KOPT-K1 (cell line): ENCODE results near the gene FUS.
"Not testable (repeated sequence)": the region's sequence is repeated elsewhere in the genome, so short reads cannot be mapped to it uniquely, and the experiment has no call there.

Experiments used
- H3K27ac ChIP-seq: fragments of 200-600 bp; sonication (generic); 2 replicates; pipeline ENCODE4 v1.5.1; 2016; ENCODE audit warnings: antibody characterized with exemption, mild to moderate bottlenecking, low read depth, low read length; ENCODE audit not compliant: poor library complexity, severe bottlenecking
- H3K36me3 ChIP-seq: fragments of 200-600 bp; sonication (generic); 2 replicates; pipeline ENCODE4 v1.5.1; 2017; ENCODE audit warnings: antibody characterized with exemption, mild to moderate bottlenecking, low read length, moderate library complexity; ENCODE audit not compliant: insufficient read depth
- H3K9me3 ChIP-seq: fragments of 200-600 bp; sonication (generic); 2 replicates; pipeline ENCODE4 v1.5.1; 2017; ENCODE audit warnings: antibody characterized with exemption, low read length, mild to moderate bottlenecking; ENCODE audit not compliant: insufficient read depth, poor library complexity, severe bottlenecking

FUS gene

GRCh38 chr16:31188450-31189411 lies 8.8 kb downstream of the FUS start:
- no peak overlapping the region for H3K27ac ChIP-seq
- H3K9me3 ChIP-seq, result no peaks in the 10 kb centered on the region
- H3K36me3 ChIP-seq, result peaks cover 100% of the 10 kb centered on the region

GRCh38 chr16:31189412-31189778 lies 9.5 kb downstream of the FUS start:
- H3K9me3 ChIP-seq, result no peaks in the 10 kb centered on the region
- peaks cover 100% of the 10 kb centered on the region for H3K36me3 ChIP-seq
- H3K27ac ChIP-seq, result no peak overlapping the region

DNA sequence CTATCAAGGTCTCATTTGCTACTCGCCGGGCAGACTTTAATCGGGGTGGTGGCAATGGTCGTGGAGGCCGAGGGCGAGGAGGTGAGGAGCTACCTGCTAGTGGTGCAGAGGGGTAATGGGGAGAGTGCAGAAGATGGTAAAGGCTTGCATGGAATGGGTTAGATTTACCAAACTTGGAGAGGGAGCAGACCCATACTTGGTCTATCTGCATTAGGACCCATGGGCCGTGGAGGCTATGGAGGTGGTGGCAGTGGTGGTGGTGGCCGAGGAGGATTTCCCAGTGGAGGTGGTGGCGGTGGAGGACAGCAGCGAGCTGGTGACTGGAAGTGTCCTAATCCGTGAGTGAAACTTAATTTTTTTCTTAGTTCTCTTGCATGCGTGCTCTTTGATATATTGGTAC lies 10.1 kb downstream of the FUS start:
- no peaks in the 10 kb centered on the region for H3K9me3 ChIP-seq
- no peak overlapping the region for H3K27ac ChIP-seq
- peaks cover 100% of the 10 kb centered on the region for H3K36me3 ChIP-seq

GRCh38 chr16:31190818-31191444 lies 11.0 kb downstream of the FUS start:
- Histone ChIP-seq H3K36me3 (peaks cover 100% of the 10 kb centered on the region), H3K9me3 (no peaks in the 10 kb centered on the region), H3K27ac (no peak overlapping the region)

DNA sequence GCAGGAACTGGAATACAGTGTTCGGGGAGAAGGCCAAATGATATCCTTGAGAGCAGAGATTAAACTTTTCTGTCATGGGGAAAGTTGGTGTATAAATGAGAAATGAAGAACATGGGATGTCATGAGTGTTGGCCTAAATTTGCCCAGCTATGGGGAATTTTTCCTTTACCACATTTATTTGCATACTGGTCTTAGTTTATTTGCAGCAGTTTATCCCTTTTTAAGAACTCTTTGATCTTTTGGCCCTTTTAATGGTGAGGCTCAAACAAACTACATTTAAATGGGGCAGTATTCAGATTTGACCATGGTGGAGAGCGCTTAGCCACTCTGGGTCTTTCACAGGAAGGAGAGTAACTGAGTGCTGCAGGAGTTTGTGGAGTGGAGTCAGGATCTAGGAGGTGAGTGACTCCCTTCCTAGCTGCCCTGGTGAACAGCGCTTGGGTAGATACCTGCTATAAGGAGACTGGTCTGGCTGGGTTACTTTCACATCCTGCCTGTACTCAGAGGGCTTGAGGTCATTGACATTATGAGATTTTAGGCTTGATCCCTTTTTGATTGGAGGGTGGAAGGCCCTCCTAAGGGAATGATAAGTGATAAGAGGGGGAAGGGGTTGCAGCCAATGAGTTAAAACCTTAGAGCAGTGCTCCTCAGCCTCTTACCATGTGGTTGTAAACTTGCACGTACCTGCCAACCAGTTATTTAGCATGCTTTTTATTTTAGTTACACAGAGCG lies 11.9 kb downstream of the FUS start:
- Histone ChIP-seq H3K27ac (no peak overlapping the region), H3K9me3 (no peaks in the 10 kb centered on the region), H3K36me3 (peaks cover 100% of the 10 kb centered on the region)

DNA sequence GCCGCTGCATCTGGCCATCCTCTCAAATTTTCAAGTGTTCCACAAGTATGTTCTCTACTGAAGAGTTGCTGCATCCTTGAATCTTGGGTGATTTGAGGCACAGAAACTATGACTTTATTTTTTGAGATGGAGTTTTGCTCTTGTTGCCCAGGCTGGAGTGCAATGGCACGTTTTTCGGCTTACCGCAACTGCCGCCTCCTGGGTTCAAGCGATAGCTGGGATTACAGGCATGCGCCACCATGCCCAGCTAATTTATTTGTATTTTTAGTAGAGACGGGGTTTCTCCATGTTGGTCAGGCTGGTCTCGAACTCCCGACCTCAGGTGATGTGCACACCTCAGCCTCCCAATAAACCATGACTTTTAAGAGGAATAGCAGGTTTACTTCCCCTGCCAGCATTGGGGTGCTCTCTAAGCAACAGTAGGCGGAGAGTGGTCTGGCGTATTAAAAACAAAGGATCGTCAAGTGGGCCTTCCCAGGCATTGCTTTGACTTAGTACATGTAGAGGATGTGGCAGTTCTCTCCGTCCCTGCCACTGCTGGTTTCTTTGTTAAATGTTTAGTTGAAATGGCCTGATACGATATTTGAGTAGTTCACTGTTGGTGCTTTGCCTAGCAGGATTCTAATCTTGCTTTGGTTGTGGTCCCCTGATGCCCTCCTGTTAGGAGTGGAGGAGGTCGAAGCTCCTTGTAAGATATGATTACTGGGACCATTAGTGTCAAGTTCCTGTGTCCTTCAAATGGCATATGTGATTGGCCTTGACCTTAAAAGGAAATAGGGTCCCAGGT lies 13.1 kb downstream of the FUS start:
- Histone ChIP-seq H3K36me3 (peaks cover 99% of the 10 kb centered on the region), H3K9me3 (no peaks in the 10 kb centered on the region), H3K27ac (no peak overlapping the region)

DNA sequence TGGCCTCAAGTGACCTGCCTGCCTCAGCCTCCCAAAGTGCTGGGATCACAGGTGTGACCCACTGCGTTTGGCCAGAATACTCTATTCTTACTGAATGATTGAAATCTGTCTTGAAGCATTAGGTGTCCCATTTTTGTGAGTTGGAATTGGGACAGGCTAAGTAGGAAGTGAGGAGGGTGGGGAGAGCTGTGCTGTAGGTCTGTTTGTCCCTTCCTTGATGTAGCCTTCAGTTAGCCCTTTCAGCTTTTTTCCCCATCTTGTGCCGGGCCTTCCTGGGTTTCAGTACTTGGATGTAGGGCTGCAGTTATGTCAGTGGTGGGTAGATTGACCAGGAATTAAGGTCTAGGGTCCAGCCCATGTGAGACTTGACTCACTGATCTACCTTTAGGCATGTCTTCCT lies 13.9 kb downstream of the FUS start:
- H3K9me3 ChIP-seq, result no peaks in the 10 kb centered on the region
- H3K27ac ChIP-seq, result no peak overlapping the region
- peaks cover 99% of the 10 kb centered on the region for H3K36me3 ChIP-seq

GRCh38 chr16:31194898-31195297 lies 15.0 kb downstream of the FUS start:
- Histone ChIP-seq H3K36me3 (peaks cover 99% of the 10 kb centered on the region), H3K9me3 (no peaks in the 10 kb centered on the region), H3K27ac (no peak overlapping the region)

GRCh38 chr16:31195861-31196260 lies 15.9 kb downstream of the FUS start:
- not testable (repeated sequence) for H3K9me3 ChIP-seq
- peaks cover 94% of the 10 kb centered on the region for H3K36me3 ChIP-seq

DNA sequence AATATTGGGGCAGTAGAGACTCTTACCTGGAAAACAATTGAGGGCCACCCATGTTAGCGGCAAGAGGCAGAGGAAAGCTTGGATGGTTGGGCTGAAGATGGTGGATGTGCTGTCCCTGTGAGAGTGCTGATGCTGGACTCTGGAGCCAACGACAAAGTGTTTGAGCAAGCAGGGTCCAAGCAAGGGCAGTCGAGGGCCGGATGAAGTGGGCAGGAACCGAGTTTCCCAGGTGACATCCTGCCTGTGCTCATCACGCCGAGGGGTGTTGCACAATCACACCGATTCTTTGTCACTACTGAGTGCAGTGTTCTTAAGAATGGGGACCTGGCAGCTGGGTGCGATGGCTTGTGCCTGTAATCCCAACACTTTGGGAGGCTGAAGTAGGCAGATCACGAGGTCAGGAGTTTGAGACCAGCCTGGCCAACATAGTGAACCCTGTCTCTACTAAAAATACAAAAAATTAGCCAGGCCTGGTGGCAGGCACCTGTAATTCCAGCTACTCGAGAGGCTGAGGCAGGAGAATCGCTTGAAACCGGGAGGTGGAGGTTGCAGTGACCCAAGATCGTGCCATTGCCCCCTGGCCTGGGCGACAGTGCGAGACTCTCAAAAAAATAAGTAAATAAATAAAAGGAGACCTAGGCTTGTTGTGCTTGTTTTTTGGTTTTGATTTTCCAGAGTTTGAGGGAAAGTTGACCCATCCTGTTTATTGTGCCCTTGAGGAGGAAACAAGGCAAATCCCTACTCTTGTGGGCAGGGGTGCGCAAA lies 16.6 kb downstream of the FUS start:
- no peak overlapping the region for H3K27ac ChIP-seq
- H3K9me3 ChIP-seq, result no peaks in the 10 kb centered on the region
- H3K36me3 ChIP-seq, result peaks cover 88% of the 10 kb centered on the region

More at GRCh38 chr16:31195861-31196260, 15.9 kb downstream of the FUS start:
- H3K27ac ChIP-seq, result not testable (repeated sequence)

DNA sequence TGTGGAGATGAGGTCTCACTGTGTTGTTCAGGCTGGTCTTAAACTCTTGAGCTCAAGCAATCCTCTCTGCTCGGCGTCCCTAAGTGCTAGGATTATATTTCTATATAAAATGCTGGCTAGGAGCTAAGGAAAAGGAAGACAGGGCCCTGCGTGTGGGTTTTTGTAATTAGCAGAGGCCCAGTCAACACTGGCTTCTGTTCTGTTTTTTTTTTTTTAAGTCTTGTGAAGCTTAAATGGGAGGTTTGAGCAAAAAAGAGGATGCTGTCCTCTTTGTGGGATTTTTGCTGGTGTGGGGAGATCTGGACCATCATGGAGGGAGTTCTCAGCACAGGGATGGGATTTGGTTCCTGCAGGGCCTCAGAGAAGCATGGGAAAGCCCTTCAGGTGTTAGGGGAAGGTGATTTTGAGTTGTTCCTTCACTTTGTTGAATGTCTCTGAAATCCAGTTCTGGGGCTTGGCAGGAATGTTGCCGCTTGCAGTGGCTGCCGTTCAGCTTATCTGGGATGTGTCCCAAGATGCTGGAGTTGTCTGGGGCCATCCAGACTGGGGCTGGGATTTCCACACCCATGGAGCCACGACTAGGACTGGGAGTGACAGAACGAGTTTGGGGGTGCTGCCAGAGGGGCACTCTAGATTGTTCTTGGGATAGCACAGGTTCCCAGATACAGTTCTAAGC lies 18.4 kb downstream of the FUS start:
- Histone ChIP-seq H3K36me3 (peaks cover 69% of the 10 kb centered on the region), H3K9me3 (no peaks in the 10 kb centered on the region)

DNA sequence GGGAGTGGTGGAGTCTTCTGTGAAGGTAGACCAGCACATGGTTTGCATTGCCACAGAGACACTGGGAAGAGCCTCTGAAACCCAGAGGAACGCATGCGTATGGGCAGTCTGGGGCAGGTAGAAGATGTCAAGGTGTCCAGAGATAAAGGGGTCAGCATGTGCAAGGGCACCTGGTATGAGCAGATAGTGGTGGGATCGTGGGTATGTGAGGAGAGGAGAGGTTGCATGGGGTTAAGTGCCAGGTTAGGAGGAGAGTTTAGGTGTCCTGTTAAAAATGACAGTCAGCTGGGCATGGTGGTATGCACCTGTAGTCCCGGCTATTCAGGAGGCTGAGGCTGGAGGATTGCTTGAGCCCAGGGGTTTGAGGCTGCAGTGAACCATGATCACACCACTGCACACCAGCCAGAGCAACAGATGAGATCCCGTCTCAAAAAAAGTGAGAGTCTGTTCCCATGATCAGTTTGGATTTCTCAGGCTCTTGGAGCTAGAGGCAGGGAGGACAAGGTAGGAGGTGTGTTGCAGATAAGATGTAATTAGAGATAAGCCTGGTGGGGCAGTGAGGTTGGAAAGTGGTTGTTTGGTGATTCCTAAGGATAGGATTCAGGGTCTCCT lies 19.6 kb downstream of the FUS start:
- H3K27ac ChIP-seq, result no peak overlapping the region
- H3K9me3 ChIP-seq, result no peaks in the 10 kb centered on the region
- H3K36me3 ChIP-seq, result peaks cover 58% of the 10 kb centered on the region

More for the DNA sequence above, 18.4 kb downstream of the FUS start:
- H3K27ac ChIP-seq, result no peak overlapping the region

- H3K27ac ChIP-seq, H3K9me3 ChIP-seq: not testable (repeated sequence)
- peaks cover 52% of the 10 kb centered on the region for H3K36me3 ChIP-seq
These were observed 20.2 kb downstream of the FUS start for GRCh38 chr16:31200111-31200510.
